ENCODE results near the gene RRAGC. TPM values are rescaled to one million over a fixed set of nuclear protein-coding genes. Genes with fewer than 3 reads are reported as not detected.

RRAGC gene
- total RNA-seq, 2 donors from 2014 or later, result 17.2 to 20.2 TPM

DNA sequence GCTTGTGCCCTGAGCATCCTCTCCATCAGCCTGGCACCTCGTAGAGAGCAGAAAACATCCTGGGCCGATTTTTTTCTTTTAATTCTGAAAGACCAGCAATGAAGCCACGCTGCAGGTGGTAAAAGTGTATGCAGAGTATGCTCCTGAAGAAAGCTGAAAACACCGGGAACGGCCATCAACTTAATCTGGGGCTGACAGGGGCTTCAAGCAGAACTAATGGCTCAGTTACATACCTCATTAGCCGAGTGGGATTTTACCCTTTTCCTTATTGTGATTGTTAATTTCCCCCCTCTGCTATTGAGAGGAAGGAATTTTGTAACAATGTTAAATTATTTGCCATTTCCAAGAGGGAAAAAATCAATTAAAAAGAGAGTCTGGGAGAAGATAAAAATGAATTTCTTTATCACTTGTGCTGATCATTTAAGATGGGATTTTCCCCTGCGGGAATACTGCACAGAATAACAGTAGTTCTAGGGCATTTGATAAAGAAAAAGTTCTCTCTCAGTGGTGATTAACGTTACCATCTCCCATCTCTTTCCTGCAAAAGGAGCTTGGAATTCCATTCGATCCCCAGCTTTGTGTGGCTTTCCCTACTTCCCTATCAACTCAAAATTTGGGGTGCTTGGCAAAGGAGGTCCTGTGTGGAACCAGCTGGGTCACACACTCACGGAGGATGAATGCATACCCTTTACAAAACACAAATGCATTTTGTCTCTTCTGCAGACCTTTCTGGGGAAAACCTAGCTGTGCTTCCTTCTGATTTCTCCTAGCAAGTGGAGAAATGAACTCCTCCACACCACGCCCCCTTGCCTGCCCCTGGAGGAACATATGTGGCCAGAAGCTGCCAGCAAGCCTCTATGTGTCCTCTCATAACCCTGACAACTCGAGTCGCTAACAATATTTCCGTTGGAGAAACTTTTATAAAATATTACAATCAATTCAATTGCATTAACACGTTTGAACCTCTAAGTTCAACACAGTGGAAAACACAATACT, 70.9 kb downstream of the RRAGC start:
- no peaks in the 10 kb centered on the region for H3K27me3 ChIP-seq (replicated peaks; ENCODE audit: insufficient read depth)
- ATAC-seq (ENCODE audit: insufficient number of reproducible peaks, low FRiP score, low read depth) (no peak), DNase-seq (ENCODE audit: low spot score) (no peak)
- no peaks in the 10 kb centered on the region for H3K36me3 ChIP-seq
- no peak overlapping the region for H3K27ac ChIP-seq
- no peaks in the 10 kb centered on the region for H3K4me1 ChIP-seq (ENCODE audit: control insufficient read depth in 1 of 2, low read depth in 2 of 2)
- no peak overlapping the region for H3K4me3 ChIP-seq
- H3K9me3 ChIP-seq, result peaks cover 7% of the 10 kb centered on the region
- TF ChIP-seq, protein P1, sequence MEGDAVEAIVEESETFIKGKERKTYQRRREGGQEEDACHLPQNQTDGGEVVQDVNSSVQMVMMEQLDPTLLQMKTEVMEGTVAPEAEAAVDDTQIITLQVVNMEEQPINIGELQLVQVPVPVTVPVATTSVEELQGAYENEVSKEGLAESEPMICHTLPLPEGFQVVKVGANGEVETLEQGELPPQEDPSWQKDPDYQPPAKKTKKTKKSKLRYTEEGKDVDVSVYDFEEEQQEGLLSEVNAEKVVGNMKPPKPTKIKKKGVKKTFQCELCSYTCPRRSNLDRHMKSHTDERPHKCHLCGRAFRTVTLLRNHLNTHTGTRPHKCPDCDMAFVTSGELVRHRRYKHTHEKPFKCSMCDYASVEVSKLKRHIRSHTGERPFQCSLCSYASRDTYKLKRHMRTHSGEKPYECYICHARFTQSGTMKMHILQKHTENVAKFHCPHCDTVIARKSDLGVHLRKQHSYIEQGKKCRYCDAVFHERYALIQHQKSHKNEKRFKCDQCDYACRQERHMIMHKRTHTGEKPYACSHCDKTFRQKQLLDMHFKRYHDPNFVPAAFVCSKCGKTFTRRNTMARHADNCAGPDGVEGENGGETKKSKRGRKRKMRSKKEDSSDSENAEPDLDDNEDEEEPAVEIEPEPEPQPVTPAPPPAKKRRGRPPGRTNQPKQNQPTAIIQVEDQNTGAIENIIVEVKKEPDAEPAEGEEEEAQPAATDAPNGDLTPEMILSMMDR (IDR thresholded peaks at IDR 0.05), result no peak

Other genes starting within 250 kb of the RRAGC start
- 1 to 10 TPM; 5.1 to 7.5 TPM for gene MYCBP, start 13.6 kb upstream of the RRAGC start, total RNA-seq
- gene GJA9, start 21.8 kb upstream of the RRAGC start, total RNA-seq, result not detected
- gene RHBDL2, start 82.1 kb upstream of the RRAGC start, total RNA-seq, result under 1 TPM in 1 of 2 donors, not detected in 1; 0.85 TPM
- gene AKIRIN1, start 131.5 kb upstream of the RRAGC start, total RNA-seq, result 10 to 100 TPM; 45.8 to 47.8 TPM
- gene NDUFS5, start 166.6 kb upstream of the RRAGC start, total RNA-seq, result 100 to 1,000 TPM; 258 to 346 TPM

All from thoracic aorta (tissue), 2 donors.